ENCODE data around the gene HSD17B3.
A peak's percentile ranks its signal among the peaks of the same experiment; 100 is the strongest.
"Not testable (repeated sequence)": the region's sequence is repeated elsewhere in the genome, so short reads cannot be mapped to it uniquely, and the experiment has no call there.

HSD17B3 gene

DNA sequence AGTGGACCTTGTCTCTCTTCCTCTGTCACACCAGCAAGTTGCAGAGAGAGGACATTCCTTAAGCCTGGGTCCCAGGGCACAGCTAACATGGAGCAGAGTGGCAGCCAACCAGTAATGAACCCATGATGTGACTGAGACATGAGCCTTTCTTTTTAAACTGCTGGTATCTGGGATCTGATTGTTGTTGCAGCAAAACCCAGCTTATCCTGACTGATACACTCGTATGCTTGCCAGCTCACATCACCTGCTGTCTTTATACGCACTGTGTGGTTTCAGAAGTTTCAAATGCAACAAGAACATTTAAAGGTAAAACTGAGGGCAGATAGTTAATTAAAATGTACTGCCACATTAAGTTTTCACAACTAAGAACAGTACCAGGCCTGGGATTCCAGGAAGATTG lies 97.1 kb downstream of the HSD17B3 start:
- DNase-seq, result no peak
- intact Hi-C loops (cut with DNase I), result no loop called here

DNA sequence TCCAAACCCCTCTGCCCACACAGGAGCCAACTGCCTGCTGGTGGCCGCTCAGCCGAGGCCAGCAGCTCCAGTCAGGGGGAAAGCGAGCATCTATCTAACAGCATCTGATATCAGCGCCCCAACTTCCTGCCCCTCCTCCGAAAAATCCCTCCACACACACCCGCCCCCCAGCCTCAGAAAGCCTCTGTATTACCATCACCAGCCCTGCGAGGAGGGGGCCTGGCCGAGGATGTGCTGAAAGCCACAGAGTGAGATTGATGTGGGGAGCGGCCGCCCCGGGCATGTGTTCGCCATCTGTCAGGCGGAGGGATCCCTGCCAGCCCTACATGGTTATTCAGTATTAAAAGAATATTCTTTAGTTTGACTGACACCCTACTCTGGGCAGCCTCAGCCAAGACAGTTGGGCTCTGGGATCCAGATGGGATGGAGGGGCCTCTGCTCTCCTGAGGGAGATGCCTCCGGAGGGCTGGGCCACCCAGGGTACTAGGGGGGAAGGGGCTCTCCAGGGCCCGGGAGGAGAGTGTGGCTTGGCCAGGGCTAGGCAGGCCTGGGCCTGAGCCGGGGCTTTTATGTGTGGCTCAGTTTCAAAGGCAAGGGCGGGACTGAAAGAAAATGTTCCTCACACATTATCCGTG lies 98.0 kb downstream of the HSD17B3 start:
- intact Hi-C loops (cut with DNase I), result no loop called here
- no peak for DNase-seq

DNA sequence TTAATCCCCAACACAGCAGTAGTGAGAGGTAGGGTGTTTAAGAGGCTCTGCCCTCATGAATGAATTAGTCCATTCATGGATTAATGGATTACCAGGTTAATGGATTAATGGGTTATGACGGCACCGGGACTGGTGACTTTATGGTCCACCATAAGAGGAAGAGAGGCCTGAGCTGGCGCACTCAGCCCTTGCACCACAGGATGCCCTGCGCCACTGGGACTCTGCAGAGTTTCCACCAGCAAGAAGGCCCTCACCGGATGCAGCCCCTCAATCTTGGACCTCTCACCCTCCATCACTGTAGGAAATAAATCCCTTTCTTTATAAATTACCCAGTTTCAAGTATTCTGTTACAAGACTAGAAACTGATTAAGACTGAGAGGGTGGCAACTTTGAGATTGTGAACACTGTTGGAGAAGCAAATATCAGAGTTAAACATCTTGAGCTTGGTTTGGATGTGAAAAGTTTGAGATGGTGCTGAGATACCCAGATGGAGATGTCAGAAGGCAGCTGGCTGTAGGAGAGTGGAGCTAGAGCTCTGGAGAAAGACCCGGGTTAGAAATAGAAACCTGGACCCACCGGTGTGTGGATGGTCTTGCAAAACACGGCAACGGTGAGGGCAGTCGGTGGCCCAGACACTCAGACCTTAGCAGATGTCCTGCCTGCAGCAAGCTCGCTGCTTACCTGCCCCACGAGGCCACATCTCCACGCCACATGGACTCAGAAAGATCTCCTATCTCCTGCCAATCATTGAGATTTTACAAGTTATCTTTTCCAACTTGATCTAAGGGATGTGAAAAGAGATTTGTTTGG lies 98.8 kb downstream of the HSD17B3 start:
- intact Hi-C loops (cut with DNase I), result no loop called here
- no peak for DNase-seq

DNA sequence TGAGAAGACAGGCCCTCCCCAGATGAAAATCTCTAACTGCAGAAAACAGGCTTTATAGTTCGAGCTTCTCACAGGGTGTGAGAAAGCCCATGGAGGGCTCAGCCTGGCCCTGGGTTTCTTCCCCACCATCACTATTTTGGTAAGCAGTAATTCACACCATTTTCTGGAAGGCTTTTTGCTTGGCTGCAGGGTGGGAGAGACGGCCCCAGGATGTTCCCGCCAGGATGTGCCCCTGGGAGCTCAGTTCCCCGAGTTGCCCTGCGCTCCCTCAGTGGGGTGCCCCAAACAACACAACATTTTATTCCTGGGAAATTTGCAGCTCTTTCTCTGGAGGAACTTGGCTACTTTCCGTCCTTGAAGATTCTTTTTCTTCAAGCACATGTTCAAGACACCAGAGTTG lies 100.8 kb downstream of the HSD17B3 start:
- no peak for DNase-seq
- intact Hi-C loops (cut with DNase I), result no loop called here

DNA sequence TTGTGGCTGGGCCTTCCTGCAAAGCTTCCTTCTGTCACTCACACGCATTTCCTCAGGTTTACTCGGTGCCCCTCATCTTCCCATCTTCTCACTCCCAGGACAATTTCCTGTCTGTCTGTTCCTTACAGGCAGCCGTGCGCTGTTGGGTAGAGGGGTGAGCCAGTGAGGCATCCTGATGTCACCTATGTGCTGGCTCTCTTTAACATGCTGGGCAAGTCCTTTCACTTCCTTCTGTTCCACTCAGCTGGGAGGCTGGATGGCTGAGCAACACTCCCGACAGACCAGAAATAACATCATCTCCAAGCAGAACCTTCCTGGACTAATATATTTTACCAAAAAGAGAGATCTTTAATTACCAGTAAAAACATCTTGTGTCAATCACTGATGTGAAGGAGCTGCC lies 103.0 kb downstream of the HSD17B3 start:
- DNase-seq, result no peak
- intact Hi-C loops (cut with DNase I), result no loop called here

DNA sequence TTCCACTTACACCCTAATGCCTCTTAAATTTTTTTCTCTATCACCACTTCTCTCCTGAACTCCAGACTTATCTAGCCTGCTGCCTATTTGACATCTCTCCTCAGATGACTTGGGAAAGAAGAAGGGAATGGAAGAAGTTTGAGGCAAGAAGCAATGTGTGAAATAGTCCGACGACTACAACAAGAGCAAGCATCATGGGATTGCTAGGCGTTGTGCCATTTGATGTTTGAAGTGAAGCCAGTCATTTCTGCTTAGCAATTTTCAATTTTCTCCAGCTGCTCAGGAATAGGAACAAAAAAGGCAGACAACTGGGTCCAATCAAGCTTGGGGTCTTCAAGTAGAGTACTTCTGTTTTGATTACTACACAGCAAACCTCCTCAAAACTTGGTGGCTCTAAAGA lies 106.4 kb downstream of the HSD17B3 start:
- DNase-seq, result peak in 1 of 10 donors; percentile 8
- intact Hi-C loops (cut with DNase I), result no loop called here

DNA sequence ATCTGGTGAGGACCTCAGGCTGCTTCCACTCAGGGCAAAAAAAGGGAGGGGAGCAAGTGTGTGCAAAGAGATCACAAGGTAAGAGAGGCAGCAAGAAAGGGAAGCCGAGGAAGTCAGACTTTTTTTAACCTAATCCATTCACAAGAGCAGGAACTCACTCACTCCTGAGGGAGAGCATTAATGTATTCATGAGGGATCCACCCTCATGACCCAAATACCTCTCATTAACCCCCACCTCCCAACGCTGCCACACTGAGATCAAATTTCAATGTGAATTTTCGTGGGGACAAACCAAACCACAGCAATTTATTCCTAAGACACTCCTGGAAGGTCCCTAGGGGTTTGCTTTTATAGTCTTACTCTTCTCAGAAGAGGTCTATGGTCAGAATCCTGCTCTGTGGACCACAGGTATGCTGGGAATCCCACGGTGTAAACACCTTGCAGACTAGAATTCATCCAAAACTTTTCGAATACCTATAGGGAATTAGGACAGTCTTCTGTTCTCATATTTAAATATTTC lies 108.7 kb downstream of the HSD17B3 start:
- no peak for DNase-seq
- intact Hi-C loops (cut with DNase I), result no loop called here

DNA sequence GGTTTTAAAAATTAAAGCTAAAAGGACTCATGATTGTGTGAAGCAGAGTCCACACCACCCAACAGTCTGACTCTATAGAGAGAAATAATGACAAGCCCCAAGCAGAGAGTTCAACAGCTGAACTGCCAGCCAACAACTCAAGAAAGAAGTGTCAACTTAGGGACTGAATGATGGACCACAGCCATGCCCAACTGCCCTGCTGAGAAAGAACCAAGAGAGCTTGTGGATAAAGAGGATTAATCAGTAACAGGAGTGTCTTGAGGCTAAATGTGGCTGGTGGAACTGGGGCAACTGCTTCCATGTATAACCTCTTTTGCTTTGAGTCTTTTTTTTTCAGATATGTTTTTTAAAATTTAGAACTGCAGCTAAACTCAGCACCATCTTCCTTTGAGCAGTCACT lies 109.3 kb downstream of the HSD17B3 start:
- DNase-seq, result peak in 1 of 10 donors; percentile 43
- intact Hi-C loops (cut with DNase I), result no loop called here

DNA sequence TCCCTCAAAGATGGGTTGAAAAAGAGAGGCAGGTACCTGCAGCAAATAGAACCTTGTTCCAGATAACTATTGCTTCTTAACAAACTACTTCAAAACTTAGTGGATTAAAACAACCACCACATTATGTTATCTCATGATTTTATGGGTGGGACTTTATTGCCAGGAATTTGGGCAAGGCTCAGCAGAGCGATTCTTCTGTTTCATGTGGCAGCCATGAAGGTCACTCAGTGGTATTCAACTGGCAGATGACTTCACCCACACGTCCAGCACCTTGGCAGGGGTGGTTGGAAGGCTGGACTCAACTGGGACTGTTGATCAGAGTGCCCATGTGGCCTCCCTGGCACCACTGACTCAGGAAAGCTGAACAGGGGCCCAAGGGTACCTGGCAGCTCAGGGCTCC lies 112.0 kb downstream of the HSD17B3 start:
- no peak for DNase-seq
- intact Hi-C loops (cut with DNase I), result no loop called here

DNA sequence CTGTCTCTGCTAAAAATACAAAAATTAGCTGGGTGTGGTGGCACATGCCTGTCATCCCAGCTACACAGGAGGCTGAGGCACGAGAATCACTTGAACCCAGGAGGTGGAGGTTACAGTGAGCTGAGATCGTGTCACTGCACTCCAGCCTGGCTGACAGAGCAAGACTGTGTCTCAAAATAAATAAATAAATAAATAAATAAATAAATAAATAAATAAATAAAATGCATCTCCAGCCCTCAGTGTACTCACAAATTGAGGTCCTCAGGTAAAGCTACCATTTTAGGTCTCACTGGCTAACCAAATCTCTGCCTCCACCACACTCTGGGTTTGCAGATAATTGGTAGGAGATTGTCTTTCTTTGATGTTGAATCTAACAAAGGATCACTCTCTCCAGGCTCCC lies 112.4 kb downstream of the HSD17B3 start:
- intact Hi-C loops (cut with DNase I); DNase-seq: not testable (repeated sequence)

DNA sequence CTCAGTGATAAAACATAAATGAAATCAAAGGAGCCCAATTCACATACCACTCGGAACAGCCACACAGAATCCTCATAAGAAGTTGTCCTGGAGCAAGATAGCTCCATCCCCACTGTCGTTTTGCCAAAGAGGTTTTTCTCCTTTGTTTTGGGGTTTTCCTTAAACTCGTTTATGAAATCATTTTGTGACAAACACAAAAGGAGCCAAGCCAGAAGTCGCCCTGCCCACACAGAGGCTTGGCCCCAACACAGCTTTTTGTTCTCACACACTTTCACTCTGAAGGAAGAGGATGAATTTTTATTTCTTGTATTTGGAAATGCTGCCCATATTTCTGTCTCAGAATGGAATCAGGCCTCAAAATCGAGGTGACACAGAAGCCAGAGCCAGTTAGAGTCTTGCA lies 113.4 kb downstream of the HSD17B3 start:
- no peak for DNase-seq
- intact Hi-C loops (cut with DNase I), result no loop called here

DNA sequence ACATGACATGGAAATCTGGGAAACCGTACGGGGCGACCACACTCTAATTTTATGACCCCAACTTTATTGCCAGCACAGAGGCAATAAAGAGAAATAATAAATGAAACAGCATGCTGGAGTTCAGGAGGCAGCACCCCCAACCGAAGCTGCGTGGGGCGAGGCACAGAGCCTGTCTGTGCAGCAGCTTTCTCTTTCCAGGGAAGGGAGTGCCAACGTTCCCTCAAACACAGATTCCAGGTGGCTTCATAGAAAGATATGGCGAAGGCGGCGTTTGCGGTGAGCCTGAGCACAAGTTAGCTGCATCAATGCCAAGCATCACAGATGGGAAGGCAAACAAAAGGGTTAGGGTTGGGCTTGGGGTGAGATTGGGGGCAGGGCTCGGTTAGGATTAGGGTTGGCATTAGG lies 114.8 kb downstream of the HSD17B3 start:
- DNase-seq, result no peak
- intact Hi-C loops (cut with DNase I), result no loop called here

DNA sequence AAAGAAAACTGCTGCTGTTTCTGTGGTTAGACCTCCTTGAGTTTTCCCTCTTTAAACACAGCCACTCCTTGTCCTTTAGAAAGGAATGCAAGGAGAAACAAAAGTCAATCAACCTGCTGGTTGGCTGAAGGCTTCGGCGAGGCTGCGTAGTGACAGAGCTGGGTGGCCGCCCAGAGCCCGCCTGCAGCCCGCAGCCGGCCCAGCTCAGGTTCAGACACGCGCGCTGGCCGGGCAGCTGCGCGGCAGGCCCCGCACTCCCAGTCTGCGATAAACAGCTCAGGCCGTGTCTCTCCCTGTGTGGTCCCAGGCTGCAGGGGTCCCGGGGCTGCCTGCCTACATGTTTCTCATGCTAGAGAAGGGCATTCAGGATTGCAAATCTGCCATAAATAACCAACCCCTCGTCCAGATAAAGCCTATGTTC lies 115.4 kb downstream of the HSD17B3 start:
- intact Hi-C loops (cut with DNase I), result no loop called here
- peak in 1 of 10 donors; percentile 27 for DNase-seq

DNA sequence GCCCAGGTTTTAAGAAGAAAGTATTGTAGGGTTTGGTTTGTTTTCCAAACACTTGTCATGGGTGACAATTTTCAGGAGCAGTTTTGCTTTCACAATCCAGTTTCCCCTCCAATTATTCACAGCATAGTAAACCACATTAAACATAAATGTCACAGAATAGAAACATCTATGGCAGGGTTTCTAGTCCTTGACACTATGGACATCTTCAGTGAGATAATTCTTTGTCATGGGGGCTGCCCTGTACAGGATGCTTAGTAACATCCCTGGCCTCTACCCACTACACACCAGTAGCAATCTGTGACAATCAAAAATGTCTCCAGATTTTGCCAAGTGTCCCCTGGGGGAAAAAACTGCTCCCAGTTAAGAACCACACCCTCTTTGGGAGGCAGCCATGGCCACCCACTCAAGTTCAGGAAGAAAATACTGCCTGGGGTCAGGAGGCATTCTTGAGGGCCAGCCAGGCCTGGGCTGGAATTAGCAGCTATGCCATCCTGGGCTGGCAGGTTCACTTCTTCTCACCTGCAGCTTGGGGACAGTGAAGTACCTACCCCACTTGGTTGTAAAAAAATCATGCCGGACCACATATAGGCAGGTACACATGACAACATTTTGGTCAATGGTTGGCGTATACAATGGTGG lies 116.3 kb downstream of the HSD17B3 start:
- no peak for DNase-seq

More for the DNA sequence above, 116.3 kb downstream of the HSD17B3 start:
- intact Hi-C loops (cut with DNase I), result no loop called here

Measured in posterior cingulate gyrus (tissue), 11 donors.